Vagina (tissue), 2 donors: ENCODE results near the gene ADAM33.

Source experiments
- CTCF ChIP-seq, 3 experiments: fragments of 450-650 bp in 2 of 3; fragments of 200-600 bp in 1 of 3; sonication (generic) in 1 of 3; IDR thresholded peaks; one replicate each; pipeline ENCODE4 v1.5.1; 2017 to 2019; ENCODE audit warnings: antibody characterized with exemption in 3 of 3, mild to moderate bottlenecking in 2 of 3, moderate library complexity in 2 of 3
- POLR2A ChIP-seq, 2 donors: fragments of 450-650 bp; IDR thresholded peaks; one replicate each; pipeline ENCODE4 v1.6.1; 2017; ENCODE audit warnings: antibody characterized with exemption in 2 of 2, mild to moderate bottlenecking in 2 of 2, moderate library complexity in 2 of 2

GRCh38 chr20:3661814-3662665, 19.8 kb downstream of the ADAM33 start:
- TF ChIP-seq CTCF (IDR thresholded peaks at IDR 0.05): no peak
- TF ChIP-seq POLR2A (IDR thresholded peaks at IDR 0.05): no peak
